HG03469 (cell line): ENCODE measurements around the gene ZNF638.

ENCODE experiments used
- ATAC-seq: cut with Tn5 transposase; IDR thresholded peaks from one replicate; pipeline ENCODE4 v1.9.1; 2021; ENCODE audit warnings: mild to moderate bottlenecking, moderate library complexity, moderate number of reproducible peaks; ENCODE audit not compliant: unreplicated experiment

Gene ZNF638

DNA sequence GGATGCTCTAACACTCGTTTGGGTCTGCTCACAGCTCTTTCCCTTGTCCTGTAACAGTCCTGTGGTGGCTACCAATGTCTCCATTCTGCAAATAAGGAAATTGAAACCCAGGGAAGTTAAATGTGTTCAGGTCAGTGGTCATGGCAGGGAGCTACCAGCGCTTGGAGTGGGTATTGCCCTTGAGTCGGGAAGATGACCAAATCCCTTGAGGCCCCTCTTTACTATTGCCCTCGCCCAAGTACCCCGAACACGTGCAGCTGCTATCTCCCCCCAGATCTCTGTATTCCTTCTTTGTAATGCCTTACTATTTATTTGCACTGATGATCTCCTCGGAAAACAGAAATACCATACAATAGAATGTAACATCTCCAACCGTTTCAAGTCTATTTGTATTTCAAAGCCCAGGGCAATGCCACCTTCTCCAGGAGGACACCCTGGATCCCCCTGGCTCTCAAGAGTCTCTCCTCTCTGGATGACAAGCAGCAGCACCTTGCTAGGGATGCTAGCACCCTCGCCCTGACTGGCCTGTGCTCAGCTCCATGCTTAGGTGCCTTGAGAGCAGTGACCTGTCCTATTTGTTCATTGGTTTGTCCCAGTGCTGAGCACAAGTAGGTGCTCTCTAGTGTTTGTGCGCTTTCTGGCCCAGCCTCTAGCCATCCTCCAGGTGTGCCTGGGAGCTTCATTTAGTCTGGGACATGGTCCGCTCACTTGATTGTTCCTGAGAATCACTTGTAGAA lies 136.9 kb downstream of the ZNF638 start:
- no peak for ATAC-seq

DNA sequence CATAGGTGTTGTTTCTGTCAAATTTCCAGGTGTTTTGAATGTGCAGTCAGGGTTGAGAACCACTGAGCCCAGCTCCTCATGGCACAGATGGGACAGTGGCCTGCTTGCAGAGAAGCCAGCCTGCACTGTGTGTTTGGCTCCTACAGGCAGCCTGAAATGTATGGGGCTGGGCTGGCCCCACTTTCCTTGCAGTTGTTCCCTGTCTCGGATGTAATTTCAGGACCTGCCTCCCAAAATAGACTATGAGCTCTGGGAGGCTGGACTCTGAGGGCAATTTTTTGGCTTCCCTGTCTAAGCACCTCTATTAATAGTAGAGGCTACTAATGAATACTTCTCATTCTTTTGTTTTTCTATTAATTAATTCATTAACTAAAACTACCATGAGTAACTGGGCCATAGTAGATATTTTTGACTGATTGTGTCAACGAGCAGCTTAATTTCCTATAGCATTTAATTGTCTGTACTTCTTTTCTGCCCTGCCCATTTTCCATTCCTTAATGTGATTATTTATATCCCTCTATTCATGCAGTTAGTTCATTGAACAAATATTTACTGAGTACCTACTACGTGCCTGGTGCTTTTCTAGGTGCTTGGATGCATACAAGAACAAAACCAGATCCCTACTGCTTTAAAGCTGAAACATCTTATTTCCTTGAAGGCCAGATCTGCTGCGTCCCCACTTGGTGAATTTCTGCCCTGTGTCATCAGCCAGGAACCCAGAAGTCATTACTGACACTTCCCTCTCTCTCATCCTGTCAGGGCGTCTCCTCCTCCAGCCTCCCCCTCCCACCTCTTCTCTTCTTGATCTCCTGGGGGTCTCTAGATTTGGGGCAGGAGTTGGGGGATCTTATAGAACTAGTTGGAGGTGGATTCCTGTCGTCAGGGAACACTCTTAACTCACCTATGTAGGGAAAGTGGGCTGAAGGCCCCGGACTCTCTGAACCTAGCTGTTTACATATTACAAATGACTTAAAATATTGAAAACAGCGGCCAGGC lies 138.1 kb downstream of the ZNF638 start:
- no peak for ATAC-seq

DNA sequence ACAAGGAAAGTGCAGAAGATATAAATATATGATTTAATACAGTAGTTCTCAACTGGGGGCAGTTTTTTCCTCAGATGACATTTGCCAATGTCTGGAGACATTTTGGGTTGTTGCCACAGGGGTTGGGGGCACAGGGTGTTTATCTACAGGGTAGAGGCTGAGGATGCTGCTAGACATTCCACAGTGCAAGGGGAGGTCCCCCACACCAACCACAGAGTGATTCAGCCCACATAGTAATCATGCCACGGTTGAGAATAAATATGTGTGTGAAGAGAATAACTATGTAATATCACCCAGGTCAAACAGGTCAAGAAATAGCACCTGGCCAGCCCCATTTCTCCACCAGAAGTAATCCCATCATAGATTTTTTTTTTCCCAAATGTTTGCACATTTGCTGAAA lies 139.7 kb downstream of the ZNF638 start:
- no peak for ATAC-seq

DNA sequence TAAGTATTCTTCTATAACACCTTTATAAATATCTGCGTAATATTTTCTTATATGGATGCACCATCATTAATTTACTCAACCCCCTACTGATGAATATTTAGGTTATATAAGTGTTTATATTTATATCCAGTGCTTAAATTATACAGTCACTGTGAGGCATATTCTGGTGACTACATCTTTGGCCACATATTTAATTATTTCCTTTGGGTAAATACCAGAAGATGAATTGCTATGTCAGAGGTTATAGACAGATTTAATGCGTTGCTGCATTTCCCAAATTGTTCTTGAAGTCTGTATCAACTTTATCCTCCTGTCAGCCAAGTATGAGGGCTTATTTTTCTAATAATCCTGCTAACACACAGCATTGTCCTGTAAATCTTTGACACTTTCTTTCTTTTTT lies 140.4 kb downstream of the ZNF638 start:
- ATAC-seq, result no peak

DNA sequence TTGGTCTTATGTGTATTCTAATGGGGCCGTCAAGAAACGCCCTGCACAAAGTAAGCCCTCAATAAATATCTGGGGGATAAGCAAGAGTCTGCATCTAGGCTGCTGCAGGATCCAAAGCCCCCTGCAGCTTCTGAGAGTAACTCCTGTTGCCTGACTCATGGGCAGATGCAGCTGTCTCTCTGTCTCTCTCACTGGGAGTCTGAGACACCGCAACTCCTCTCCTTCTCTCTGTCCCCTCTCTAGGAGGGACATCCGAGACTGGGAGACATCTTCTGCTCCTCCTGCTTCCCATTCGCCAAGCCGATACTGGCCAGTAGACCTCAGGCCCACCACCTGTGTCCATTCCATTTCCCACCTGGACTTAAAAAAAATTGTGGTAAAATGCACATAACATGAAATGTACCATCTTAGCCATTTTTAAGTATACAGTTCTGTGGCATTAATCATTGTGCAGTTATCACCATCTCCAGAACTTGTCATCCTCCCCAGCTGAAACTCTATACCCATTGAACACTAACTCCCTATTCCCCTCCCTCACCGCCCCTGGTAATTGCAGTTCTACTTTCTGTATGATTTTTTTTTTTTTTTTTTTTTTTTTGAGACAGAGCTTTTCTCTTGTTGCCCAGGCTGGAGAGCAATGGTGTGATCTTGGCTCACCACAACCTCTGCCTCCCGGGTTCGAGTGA lies 141.9 kb downstream of the ZNF638 start:
- ATAC-seq, result no peak

DNA sequence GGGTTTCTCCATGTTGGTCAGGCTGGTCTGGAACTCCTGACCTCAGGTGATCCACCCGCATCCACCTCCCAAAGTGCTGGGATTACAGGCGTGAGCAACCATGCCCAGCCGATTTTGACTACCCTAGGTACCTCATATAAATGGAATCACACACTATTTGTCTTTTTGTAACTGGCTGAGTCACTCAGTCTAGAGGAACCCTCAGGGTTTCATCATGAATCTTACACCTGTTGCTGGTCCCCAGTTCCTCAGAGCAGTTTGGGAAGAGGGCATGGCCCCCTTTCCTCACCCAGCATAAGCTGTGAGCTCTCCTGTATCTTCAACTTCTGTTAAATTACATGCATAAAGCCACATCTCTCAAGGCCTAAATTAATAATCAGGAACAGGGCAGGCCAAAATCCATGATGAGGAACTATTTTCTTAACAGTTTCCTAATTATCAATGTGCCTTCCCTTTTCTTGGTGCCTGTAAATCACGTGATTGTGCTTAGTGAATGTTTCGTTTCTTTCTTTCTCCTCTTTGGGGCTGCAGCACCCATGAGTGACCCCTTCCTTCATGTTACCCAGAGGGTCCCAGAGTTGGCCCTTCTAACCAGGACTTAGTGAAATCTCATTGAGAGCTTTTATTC lies 142.6 kb downstream of the ZNF638 start:
- no peak for ATAC-seq

DNA sequence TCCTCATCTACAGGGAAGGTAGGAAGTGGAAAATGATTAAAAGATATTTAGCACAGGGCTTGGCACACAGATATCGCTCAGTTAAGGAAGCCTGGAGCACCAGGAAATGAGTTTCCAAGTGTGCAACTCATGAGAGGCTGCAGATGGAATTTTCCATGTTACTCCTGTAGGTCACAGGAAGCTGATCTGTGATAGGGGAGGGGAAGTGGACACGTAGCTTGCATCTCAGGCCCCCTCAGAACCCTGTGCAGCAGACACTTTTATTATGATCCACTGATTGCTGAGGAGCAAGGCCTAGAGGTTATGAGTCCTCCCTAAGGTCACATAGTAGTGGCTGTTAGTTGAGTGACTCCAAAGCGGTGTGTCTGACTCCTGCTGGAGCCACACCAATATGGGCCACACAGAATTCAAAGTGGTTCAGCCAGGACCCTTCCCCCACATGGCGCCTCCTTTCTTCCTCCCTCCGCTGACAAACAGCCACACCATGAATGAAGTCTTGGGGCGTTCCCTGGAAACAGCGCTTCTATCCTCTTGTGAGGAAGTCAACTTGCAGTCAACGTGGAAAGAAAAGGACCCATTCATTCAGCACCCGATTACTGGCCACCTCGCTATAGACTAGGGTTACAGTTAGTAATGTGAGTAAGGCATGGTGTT lies 143.3 kb downstream of the ZNF638 start:
- no peak for ATAC-seq

DNA sequence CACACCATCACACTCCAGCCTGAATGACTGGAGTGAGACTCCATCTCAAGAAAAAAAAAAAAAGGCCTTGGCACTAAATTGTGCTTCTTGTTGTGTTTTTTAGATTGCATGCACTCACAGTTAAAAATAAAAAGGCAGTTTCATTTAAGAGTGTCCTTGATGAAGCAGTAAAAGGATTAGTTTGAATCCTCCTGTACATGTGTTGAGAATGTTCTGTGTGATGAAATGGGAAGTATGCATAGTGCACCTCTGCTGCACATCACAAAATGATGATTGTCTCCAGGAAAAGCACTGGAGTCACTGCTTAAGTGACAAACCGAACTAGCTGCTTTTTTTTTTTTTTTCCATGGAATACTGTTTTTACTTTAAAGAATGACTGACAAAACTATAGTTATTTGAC lies 144.9 kb downstream of the ZNF638 start:
- no peak for ATAC-seq

DNA sequence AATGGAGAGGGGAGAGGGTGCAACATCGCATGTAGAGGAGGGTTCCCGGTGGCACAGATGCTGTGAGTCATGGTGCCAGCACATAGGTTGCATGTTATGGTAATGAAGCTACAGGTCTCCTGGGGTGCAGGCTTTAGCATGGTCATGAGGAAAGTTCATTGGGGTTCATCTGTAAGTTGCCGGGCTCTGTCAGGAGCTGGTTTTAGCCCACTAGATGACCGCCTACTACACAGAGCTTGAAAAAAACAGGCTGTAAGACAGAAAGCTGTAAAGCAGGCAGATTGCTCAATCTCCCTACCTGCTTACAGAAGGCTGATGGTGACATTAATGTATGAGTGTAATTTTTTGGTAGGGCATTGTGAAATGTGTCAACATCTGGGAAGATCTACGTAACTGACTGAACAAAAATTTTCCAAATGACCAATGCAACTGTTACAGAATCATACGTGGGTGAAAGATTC lies 145.7 kb downstream of the ZNF638 start:
- no peak for ATAC-seq

DNA sequence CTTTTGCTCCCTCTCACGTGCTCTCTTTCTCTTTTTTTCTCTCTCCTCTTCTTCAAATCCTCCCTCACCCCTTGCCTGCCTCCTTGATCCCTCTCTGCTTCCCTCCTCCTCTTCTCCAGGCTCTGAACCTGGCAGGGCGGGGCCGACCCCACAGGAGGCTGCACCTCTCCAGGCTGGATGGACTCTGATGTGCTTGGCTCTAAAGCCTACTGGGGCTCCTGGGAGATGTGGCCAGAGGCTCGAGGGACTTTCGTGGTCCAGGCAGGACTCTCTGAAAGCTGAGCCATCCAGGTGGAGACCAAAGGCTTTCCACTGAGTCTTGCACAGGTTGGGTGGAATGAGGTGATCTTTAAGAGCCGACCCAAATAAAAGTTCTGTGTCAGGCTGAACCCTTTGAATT lies 147.2 kb downstream of the ZNF638 start:
- ATAC-seq, result no peak

DNA sequence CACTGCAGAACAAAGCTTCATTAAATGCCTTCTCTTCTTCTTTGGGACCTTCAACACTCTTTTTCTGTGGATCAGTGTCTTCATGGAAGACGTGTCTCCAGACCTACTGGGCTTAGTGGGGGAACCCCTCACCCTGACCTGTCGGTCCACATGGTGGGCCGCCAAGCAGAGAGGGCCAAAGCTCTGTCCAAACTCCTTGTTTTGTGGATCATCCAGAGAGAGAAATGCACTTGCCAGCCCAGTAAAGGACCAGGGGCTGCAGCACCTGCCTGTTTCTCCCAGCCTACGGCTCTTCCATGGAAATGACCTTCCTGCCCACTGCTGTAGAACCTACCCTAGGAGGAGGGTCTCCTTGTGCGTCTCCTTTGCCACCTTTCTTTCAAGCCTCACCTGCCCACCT lies 147.7 kb downstream of the ZNF638 start:
- no peak for ATAC-seq

DNA sequence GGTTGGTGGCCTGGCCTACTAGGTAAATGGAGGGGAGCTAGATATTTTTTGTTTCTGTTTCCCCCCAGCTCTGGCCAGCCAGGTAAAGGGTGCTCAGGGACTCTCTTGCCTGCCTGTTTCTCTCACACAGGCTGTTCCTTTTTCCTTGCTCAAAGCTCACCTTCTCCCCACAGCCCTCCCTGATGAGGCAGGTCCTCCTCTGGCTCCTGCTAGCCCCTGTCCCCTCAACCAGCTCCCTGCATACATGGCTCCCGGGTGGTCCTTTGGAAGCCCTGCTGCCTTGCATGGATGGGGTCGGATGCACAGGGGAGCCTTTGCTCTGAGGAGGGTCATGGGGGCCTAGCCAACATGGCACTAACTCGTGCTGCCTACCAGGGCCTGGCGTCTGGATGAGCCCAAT lies 149.5 kb downstream of the ZNF638 start:
- ATAC-seq, result no peak

DNA sequence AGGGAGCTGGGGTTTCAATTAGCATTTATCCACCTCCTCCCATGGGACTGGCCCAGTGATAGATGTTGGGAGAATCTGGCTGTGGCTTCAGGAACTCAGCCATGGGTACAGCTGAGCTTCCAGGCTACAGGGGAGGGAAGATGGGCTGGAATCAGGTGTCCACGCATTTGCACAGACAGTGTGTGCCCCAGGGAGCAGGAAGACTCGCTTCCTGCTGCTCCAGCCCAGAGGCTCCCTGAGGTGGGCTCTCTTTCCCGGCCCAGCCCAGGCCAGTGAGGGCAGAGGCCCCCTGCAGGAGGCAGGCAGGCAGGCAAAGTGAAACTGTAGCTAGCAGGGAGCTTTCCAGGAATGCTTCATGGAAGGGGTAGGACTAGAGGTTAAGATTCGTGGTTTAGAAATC lies 150.5 kb downstream of the ZNF638 start:
- no peak for ATAC-seq

DNA sequence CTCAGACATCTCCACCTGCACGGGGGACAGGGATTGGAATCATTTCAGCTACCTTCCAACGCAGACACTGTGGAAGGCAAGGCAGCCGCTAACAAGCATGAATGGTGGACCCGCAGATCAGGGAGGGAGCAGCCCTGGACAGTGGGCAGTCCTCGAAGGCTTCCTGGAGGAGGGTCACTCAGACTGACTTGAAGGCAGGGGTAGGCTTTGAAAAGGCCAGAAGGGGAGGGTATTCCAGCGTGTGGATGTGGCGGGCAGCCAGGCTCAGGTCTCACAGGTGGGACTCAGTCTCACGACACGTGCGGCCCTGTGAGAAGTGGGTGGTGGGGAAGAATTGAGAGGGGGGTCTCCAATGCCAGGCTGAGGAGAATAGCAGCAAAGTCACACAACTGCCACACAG lies 151.7 kb downstream of the ZNF638 start:
- ATAC-seq, result no peak

DNA sequence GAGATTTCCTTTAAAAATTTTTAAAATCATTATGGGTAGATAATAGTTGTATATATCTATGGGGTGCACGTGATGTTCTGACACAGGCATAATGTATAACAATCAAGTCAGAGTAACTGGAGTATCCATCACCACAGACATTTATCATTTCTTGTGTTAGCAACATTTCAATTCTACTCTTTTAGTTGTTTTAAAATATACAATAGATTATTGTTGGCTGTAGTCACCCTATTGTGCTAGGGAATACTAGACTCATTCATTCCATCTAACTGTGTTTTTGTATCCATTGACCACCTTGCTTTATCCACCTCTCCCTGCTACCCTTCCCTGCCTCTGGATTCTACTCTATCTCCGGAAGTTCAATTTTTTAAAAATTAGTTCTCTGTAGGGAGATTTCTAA lies 152.8 kb downstream of the ZNF638 start:
- ATAC-seq, result no peak
